Mesothelial cell of epicardium (in vitro differentiated cells): ENCODE results near the gene SOX8. TPM values are rescaled to one million over a fixed set of nuclear protein-coding genes. Genes with fewer than 3 reads are reported as not detected.

Experiments
- DNase-seq, 2 experiments: peaks; one replicate each; pipeline ENCODE4 v3.0.0; 2021; ENCODE audit warnings: low spot score in 2 of 2; ENCODE audit not compliant: unreplicated experiment in 2 of 2
- H3K27ac Mint-ChIP-seq: 2 replicates; pipeline ENCODE4 v1.8.0; 2021; ENCODE audit warnings: mixed read lengths
- H3K27me3 Mint-ChIP-seq: 2 replicates; pipeline ENCODE4 v1.8.0; 2021; ENCODE audit warnings: low read depth, mixed read lengths
- H3K36me3 Mint-ChIP-seq: 2 replicates; pipeline ENCODE4 v1.8.0; 2021; ENCODE audit warnings: mixed read lengths
- H3K4me1 Mint-ChIP-seq: 2 replicates; pipeline ENCODE4 v1.8.0; 2021; ENCODE audit warnings: mixed read lengths
- H3K4me3 Mint-ChIP-seq: 2 replicates; pipeline ENCODE4 v1.8.0; 2021; ENCODE audit warnings: mild to moderate bottlenecking, moderate library complexity, mixed read lengths
- H3K9me3 Mint-ChIP-seq: 2 replicates; pipeline ENCODE4 v1.8.0; 2021; ENCODE audit warnings: mixed read lengths
- CTCF ChIP-seq: fragments of 200-600 bp; sonication (generic); IDR thresholded peaks from one replicate; pipeline ENCODE4 v1.5.0; 2021; ENCODE audit warnings: antibody characterized with exemption; ENCODE audit not compliant: unreplicated experiment
- total RNA-seq: library from RNA; stranded (reverse); gene quantifications from 3 replicates; pipeline ENCODE4 v1.2.1, GENCODE V29; 2021

SOX8 gene
- total RNA-seq, 1 donor from 2014 or later = 5.1 TPM

- H3K36me3 Mint-ChIP-seq = no peaks in the 10 kb centered on the region
- H3K9me3 Mint-ChIP-seq = no peaks in the 10 kb centered on the region
- TF ChIP-seq CTCF = no peak
- no peak overlapping the region for H3K27ac Mint-ChIP-seq
- no peak overlapping the region for H3K4me3 Mint-ChIP-seq
- peaks cover 6% of the 10 kb centered on the region for H3K4me1 Mint-ChIP-seq
- peaks cover 7% of the 10 kb centered on the region for H3K27me3 Mint-ChIP-seq
- DNase-seq = no peak
Observed at GRCh38 chr16:1003391-1004347, 22.1 kb downstream of the SOX8 start.

GRCh38 chr16:1005286-1005685 lies 23.7 kb downstream of the SOX8 start:
- peaks cover 6% of the 10 kb centered on the region for H3K4me1 Mint-ChIP-seq

GRCh38 chr16:1006781-1007180 lies 25.2 kb downstream of the SOX8 start:
- TF ChIP-seq CTCF = no peak
- Mint-ChIP-seq H3K27me3 (peaks cover 11% of the 10 kb centered on the region), H3K27ac (no peak overlapping the region), H3K4me1 (peaks cover 6% of the 10 kb centered on the region), H3K9me3 (no peaks in the 10 kb centered on the region), H3K4me3 (no peak overlapping the region), H3K36me3 (no peaks in the 10 kb centered on the region)
- no peak for DNase-seq

More at GRCh38 chr16:1005286-1005685, 23.7 kb downstream of the SOX8 start:
- Mint-ChIP-seq H3K27me3 (peaks cover 9% of the 10 kb centered on the region), H3K4me3 (no peak overlapping the region), H3K27ac (no peak overlapping the region), H3K9me3 (no peaks in the 10 kb centered on the region), H3K36me3 (no peaks in the 10 kb centered on the region)
- no peak for TF ChIP-seq CTCF
- DNase-seq = no peak

- Mint-ChIP-seq H3K36me3 (no peaks in the 10 kb centered on the region), H3K27me3 (peaks cover 14% of the 10 kb centered on the region), H3K4me1 (peaks cover 6% of the 10 kb centered on the region), H3K4me3 (no peak overlapping the region), H3K27ac (no peak overlapping the region), H3K9me3 (no peaks in the 10 kb centered on the region)
- TF ChIP-seq CTCF = no peak
- DNase-seq = no peak
Observed at GRCh38 chr16:1007284-1007850, 25.8 kb downstream of the SOX8 start.

GRCh38 chr16:1008085-1008484 lies 26.5 kb downstream of the SOX8 start:
- Mint-ChIP-seq H3K36me3 (no peaks in the 10 kb centered on the region), H3K27ac (no peak overlapping the region), H3K4me3 (no peak overlapping the region), H3K9me3 (no peaks in the 10 kb centered on the region), H3K4me1 (no peaks in the 10 kb centered on the region), H3K27me3 (peaks cover 14% of the 10 kb centered on the region)
- no peak for TF ChIP-seq CTCF
- no peak for DNase-seq
